HCT116 (cell line): Measurements from ENCODE around the gene GJB6. TPM values are rescaled to one million over a fixed set of nuclear protein-coding genes. Genes with fewer than 3 reads are reported as not detected.

Experiments
- ATAC-seq: fragments of 200-7000 bp; cut with Tn5 transposase; 2 replicates; pipeline ENCODE4 v1.9.1; 2020; ENCODE audit warnings: mild to moderate bottlenecking, moderate library complexity
- BruUV-seq: library from RNA; stranded (reverse); fragments of 400-500 nt; replicated peaks from 2 replicates; lab custom pipeline; 2021; lab: Mats Ljungman, UMichigan
- CTCF ChIA-PET: fragments of 300-600 bp; sonication (Branson Sonifier 250); formaldehyde crosslinking; loops from one replicate; lab custom pipeline; 2021; ENCODE audit warnings: antibody characterized with exemption; lab: Charles Lee
- POLR2A ChIA-PET: fragments of 300-600, 350-600 bp; sonication (Branson Sonifier 250); formaldehyde crosslinking; loops from one replicate; lab custom pipeline; 2021; ENCODE audit warnings: antibody characterized with exemption; lab: Charles Lee
- RAD21 ChIA-PET, 2 experiments: fragments of 300-600 bp; sonication (Branson Sonifier 250); formaldehyde crosslinking; loops; one replicate each; lab custom pipeline; 2023; ENCODE audit warnings: low total read pairs in 2 of 2; ENCODE audit not compliant: uncharacterized antibody in 2 of 2, unreplicated experiment in 2 of 2, low non-redundant PET in 1 of 2; lab: Charles Lee
- DNase-seq: peaks from one replicate; pipeline ENCODE4 v3.0.0-alpha.2; 2010; ENCODE audit warnings: low read depth, low spot score
- H2AFZ ChIP-seq: fragments of 200-600 bp; shearing (Covaris generic), sonication (generic); 2 replicates; pipeline ENCODE4 v1.6.1; 2017; ENCODE audit warnings: low read depth, mixed run types, mixed read lengths, antibody characterized with exemption, low read length; ENCODE audit not compliant: poor library complexity, severe bottlenecking
- H3K27ac ChIP-seq: 2 replicates; pipeline ENCODE4 v1.5.1; 2012; ENCODE audit warnings: low read depth, low read length
- H3K27me3 ChIP-seq: fragments of 200-600 bp; sonication (generic); 2 replicates; pipeline ENCODE4 v1.6.1; 2016; ENCODE audit warnings: mixed run types, low read length, mixed read lengths; ENCODE audit not compliant: insufficient read depth
- H3K36me3 ChIP-seq, 2 experiments: fragments of 200-500 bp in 1 of 2; fragments of 200-600 bp in 1 of 2; sonication (Bioruptor generic) in 1 of 2; sonication (generic) in 1 of 2; 2 replicates each; pipeline versions ENCODE4 v1.5.1 to v1.6.1; 2014 to 2016; ENCODE audit warnings: low read length in 2 of 2, inconsistent platforms in 1 of 2, mixed read lengths in 1 of 2, mixed run types in 1 of 2; ENCODE audit not compliant: insufficient read depth in 2 of 2, control insufficient read depth in 1 of 2
- H3K4me1 ChIP-seq, 2 experiments: fragments of 200-600 bp in 1 of 2; sonication (generic) in 1 of 2; 2 replicates each; pipeline versions ENCODE4 v1.5.1 to v1.6.1; 2012 to 2017; ENCODE audit warnings: low read length in 2 of 2, inconsistent platforms in 1 of 2, mild to moderate bottlenecking in 1 of 2, mixed read lengths in 1 of 2, mixed run types in 1 of 2, moderate library complexity in 1 of 2; ENCODE audit not compliant: insufficient read depth in 2 of 2, control insufficient read depth in 1 of 2
- H3K4me2 ChIP-seq: fragments of 200-600 bp; sonication (generic); 2 replicates; pipeline ENCODE4 v1.6.1; 2017; ENCODE audit warnings: mixed run types, low read length, mixed read lengths
- H3K4me3 ChIP-seq, 2 experiments: fragments of 200-600 bp in 1 of 2; sonication (generic) in 1 of 2; replicated peaks in 1 of 2; 2 replicates each; pipeline ENCODE4 v1.5.1; 2011 to 2016; ENCODE audit warnings: low read length in 2 of 2, control low read depth in 1 of 2, low read depth in 1 of 2, mild to moderate bottlenecking in 1 of 2, mixed read lengths in 1 of 2, mixed run types in 1 of 2
- H3K79me2 ChIP-seq: fragments of 200-600 bp; sonication (generic); 2 replicates; pipeline ENCODE4 v1.6.1; 2017; ENCODE audit warnings: mild to moderate bottlenecking, mixed run types, low read length, moderate library complexity, mixed read lengths; ENCODE audit not compliant: insufficient read depth
- H3K9ac ChIP-seq: fragments of 200-600 bp; sonication (generic); 2 replicates; pipeline ENCODE4 v1.6.1; 2016; ENCODE audit warnings: low read length, mixed read lengths
- H3K9me2 ChIP-seq: fragments of 200-600 bp; sonication (generic), shearing (Covaris generic); 2 replicates; pipeline ENCODE4 v1.6.1; 2017; ENCODE audit warnings: mixed run types, mild to moderate bottlenecking, moderate library complexity; ENCODE audit not compliant: insufficient read depth
- H3K9me3 ChIP-seq, 2 experiments: fragments of 200-500 bp in 1 of 2; fragments of 200-600 bp in 1 of 2; sonication (Bioruptor generic) in 1 of 2; sonication (generic) in 1 of 2; 2 replicates each; pipeline ENCODE4 v1.6.1; 2014 to 2017; ENCODE audit warnings: low read length in 2 of 2, mixed read lengths in 2 of 2, inconsistent platforms in 1 of 2, low read depth in 1 of 2, mild to moderate bottlenecking in 1 of 2, mixed run types in 1 of 2, moderate library complexity in 1 of 2; ENCODE audit not compliant: control insufficient read depth in 1 of 2, insufficient read depth in 1 of 2
- H4K20me1 ChIP-seq: fragments of 200-600 bp; sonication (generic), shearing (Covaris generic); 2 replicates; pipeline ENCODE4 v1.6.1; 2017; ENCODE audit warnings: mixed run types, mild to moderate bottlenecking, moderate library complexity; ENCODE audit not compliant: insufficient read depth
- EGR1 ChIP-seq: IDR thresholded peaks from 2 replicates; pipeline ENCODE4 v1.6.1; 2012; ENCODE audit warnings: low read depth
- POLR2AphosphoS5 ChIP-seq: IDR thresholded peaks from 2 replicates; pipeline ENCODE4 v1.6.1; 2011; ENCODE audit warnings: mild to moderate bottlenecking, low read depth, low read length, moderate library complexity
- SIN3A ChIP-seq: IDR thresholded peaks from 2 replicates; pipeline ENCODE4 v1.6.1; 2012; ENCODE audit warnings: low read depth
- SRF ChIP-seq: IDR thresholded peaks from 2 replicates; pipeline ENCODE4 v1.6.1; 2012; ENCODE audit warnings: low read depth
- ZBTB33 ChIP-seq: IDR thresholded peaks from 2 replicates; pipeline ENCODE4 v1.6.1; 2011; ENCODE audit warnings: mild to moderate bottlenecking, low read length, moderate library complexity; ENCODE audit not compliant: insufficient replicate concordance; ENCODE audit errors: extremely low read depth
- intact Hi-C: fragments of 100-400 bp; cut with micrococcal nuclease; formaldehyde crosslinking; loops from 2 replicates; pipeline ENCODE4 v1.10.0; 2022
- total RNA-seq: library from RNA; stranded (reverse); gene quantifications from one replicate; pipeline ENCODE4 v1.2.1, GENCODE V29; 2021; ENCODE audit not compliant: unreplicated experiment

GJB6 gene
- total RNA-seq, 1 experiment from 2014 or later: not detected

GRCh38 chr13:20185366-20186056, 46.6 kb downstream of the GJB6 start:
- ChIA-PET CTCF (interaction anchor here (1.1 to 2.2 kb wide), 2 partner anchors 12 to 303 kb away, joined by 3 to 12 read pairs; no protein-coding TSS in a partner anchor), POLR2A (no interaction called here), RAD21 (interaction anchor here in 1 of 2 experiments (0.6 kb wide), 1 partner anchor 14 kb away, joined by 3 read pairs; no protein-coding TSS in a partner anchor)
- no peak overlapping the region for H3K27ac ChIP-seq
- no peak overlapping the region for H3K4me3 ChIP-seq
- H3K36me3 ChIP-seq: peaks cover 12 to 13% of the 10 kb centered on the region in 2 experiments; a peak in 2 of 4 replicates
- intact Hi-C loops: no loop called here
- no peak for DNase-seq
- no peaks in the 10 kb centered on the region for H3K9me3 ChIP-seq
- H3K27me3 ChIP-seq: no peaks in the 10 kb centered on the region
- H3K4me1 ChIP-seq: peaks cover 6 to 12% of the 10 kb centered on the region in 2 experiments; a peak in 3 of 4 replicates
- no peak overlapping the region for H3K9ac ChIP-seq
- no peak overlapping the region for H3K4me2 ChIP-seq
- no peak overlapping the region for H2AFZ ChIP-seq
- no peak for ATAC-seq
- peaks cover 13% of the 10 kb centered on the region; the same call in 1 of the 2 replicates for H3K79me2 ChIP-seq
- no peaks in the 10 kb centered on the region for H3K9me2 ChIP-seq
- H4K20me1 ChIP-seq: no peaks in the 10 kb centered on the region
- TF ChIP-seq ZBTB33 (no peak), SIN3A (no peak), EGR1 (no peak), SRF (no peak), POLR2AphosphoS5 (no peak)
- BruUV-seq: no TSS peak
